SK-N-SH (cell line): Measurements from ENCODE around the gene PIGX.

Experiments used
- CHD2 ChIP-seq: fragments of 150-350 bp; IDR thresholded peaks from 2 replicates; pipeline ENCODE4 v1.6.1; 2018; ENCODE audit warnings: low read length; ENCODE audit not compliant: partially characterized antibody
- EZH2phosphoT487 ChIP-seq: fragments of 200-600 bp; sonication (generic); IDR thresholded peaks from 2 replicates; pipeline ENCODE4 v1.6.1; 2017; ENCODE audit warnings: low read depth, mixed run types, mild to moderate bottlenecking, antibody characterized with exemption, moderate library complexity, borderline replicate concordance
- MEF2A ChIP-seq: IDR thresholded peaks from 2 replicates; pipeline ENCODE4 v1.4.0; 2012; ENCODE audit warnings: low read depth, borderline replicate concordance
- RFX5 ChIP-seq: IDR thresholded peaks from 2 replicates; pipeline ENCODE4 v1.6.1; 2012; ENCODE audit warnings: mild to moderate bottlenecking, improper control_type of control experiment, low read length
- SIN3A ChIP-seq: IDR thresholded peaks from 2 replicates; pipeline ENCODE4 v1.6.1; 2012; ENCODE audit warnings: low read depth, mild to moderate bottlenecking, low read length, moderate library complexity, borderline replicate concordance
- TAF1 ChIP-seq: IDR thresholded peaks from 2 replicates; pipeline ENCODE4 v1.6.1; 2012; ENCODE audit warnings: low read depth, mild to moderate bottlenecking, low read length, moderate library complexity, borderline replicate concordance
- YY1 ChIP-seq: IDR thresholded peaks from 2 replicates; pipeline ENCODE4 v1.4.0; 2012; ENCODE audit warnings: low read depth, mild to moderate bottlenecking
- TF ChIP-seq, protein P1 (sequence below): IDR thresholded peaks from 2 replicates; pipeline ENCODE4 v1.4.0; 2012; ENCODE audit warnings: low read depth, borderline replicate concordance
- TF ChIP-seq, protein P2 (sequence below): fragments of 200-600 bp; sonication (generic); IDR thresholded peaks from 2 replicates; pipeline ENCODE4 v1.6.1; 2017; ENCODE audit warnings: antibody characterized with exemption, mild to moderate bottlenecking, moderate library complexity
- TF ChIP-seq, protein P3 (sequence below): fragments of 150-350 bp; IDR thresholded peaks from 2 replicates; pipeline ENCODE4 v1.6.1; 2016; ENCODE audit warnings: mild to moderate bottlenecking, low read depth, low read length

DNA sequence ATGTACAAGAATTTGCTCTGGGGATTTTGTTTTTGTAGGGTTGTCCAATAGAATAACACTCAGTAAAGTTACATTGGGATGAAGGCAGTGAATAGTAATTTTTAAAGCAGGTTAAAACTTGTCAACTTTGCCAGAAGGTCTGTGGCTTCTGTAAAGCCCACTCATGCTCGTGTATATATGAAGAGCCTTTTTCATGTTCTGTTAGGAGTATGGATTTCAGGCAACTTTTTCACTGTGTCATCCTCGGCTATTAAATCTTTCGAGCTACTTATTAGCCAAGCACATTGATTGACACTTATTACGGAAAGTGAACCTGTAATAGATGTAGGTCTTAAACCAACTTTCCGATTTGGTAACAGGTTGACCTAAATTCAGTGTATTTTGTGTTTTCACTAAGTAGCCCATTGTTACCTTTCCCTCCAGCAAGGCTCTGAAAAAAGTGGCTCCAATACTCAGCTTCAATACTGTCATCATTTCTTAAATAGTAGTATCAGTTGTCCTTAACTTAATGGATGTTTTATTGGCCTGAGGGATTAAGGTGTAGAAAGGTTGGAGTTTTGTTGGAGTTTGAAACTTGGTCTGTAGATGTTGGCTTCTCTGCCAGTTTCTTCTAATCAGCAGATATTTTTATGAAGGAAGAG lies 29.2 kb downstream of the PIGX start:
- TF ChIP-seq, protein P1, sequence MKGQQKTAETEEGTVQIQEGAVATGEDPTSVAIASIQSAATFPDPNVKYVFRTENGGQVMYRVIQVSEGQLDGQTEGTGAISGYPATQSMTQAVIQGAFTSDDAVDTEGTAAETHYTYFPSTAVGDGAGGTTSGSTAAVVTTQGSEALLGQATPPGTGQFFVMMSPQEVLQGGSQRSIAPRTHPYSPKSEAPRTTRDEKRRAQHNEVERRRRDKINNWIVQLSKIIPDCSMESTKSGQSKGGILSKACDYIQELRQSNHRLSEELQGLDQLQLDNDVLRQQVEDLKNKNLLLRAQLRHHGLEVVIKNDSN = no peak
- TF ChIP-seq, protein P2, sequence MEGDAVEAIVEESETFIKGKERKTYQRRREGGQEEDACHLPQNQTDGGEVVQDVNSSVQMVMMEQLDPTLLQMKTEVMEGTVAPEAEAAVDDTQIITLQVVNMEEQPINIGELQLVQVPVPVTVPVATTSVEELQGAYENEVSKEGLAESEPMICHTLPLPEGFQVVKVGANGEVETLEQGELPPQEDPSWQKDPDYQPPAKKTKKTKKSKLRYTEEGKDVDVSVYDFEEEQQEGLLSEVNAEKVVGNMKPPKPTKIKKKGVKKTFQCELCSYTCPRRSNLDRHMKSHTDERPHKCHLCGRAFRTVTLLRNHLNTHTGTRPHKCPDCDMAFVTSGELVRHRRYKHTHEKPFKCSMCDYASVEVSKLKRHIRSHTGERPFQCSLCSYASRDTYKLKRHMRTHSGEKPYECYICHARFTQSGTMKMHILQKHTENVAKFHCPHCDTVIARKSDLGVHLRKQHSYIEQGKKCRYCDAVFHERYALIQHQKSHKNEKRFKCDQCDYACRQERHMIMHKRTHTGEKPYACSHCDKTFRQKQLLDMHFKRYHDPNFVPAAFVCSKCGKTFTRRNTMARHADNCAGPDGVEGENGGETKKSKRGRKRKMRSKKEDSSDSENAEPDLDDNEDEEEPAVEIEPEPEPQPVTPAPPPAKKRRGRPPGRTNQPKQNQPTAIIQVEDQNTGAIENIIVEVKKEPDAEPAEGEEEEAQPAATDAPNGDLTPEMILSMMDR = no peak
- TF ChIP-seq TAF1 = no peak
- TF ChIP-seq SIN3A = no peak
- no peak for TF ChIP-seq YY1
- no peak for TF ChIP-seq MEF2A
- no peak for TF ChIP-seq EZH2phosphoT487
- TF ChIP-seq RFX5 = no peak
- TF ChIP-seq, protein P3, sequence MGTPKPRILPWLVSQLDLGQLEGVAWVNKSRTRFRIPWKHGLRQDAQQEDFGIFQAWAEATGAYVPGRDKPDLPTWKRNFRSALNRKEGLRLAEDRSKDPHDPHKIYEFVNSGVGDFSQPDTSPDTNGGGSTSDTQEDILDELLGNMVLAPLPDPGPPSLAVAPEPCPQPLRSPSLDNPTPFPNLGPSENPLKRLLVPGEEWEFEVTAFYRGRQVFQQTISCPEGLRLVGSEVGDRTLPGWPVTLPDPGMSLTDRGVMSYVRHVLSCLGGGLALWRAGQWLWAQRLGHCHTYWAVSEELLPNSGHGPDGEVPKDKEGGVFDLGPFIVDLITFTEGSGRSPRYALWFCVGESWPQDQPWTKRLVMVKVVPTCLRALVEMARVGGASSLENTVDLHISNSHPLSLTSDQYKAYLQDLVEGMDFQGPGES = no peak
- TF ChIP-seq CHD2 = no peak
